GM10248 (cell line): ENCODE data around the gene CALML6.

Experiments
- CTCF ChIA-PET: fragments of 300-600 bp; sonication (Branson Sonifier 250); formaldehyde crosslinking; extraction: SDS; loops from one replicate; lab custom pipeline; 2021; ENCODE audit warnings: antibody characterized with exemption; lab: Yijun Ruan, JAX
- POLR2A ChIA-PET: fragments of 350-650 bp; sonication (Branson Sonifier 250); formaldehyde crosslinking; extraction: SDS; loops from one replicate; lab custom pipeline; 2020; ENCODE audit warnings: antibody characterized with exemption; lab: Yijun Ruan, JAX
- DNase-seq: peaks from one replicate; pipeline ENCODE4 v3.0.0; 2012; ENCODE audit errors: extremely low spot score
- CTCF ChIP-seq: IDR thresholded peaks from 2 replicates; pipeline ENCODE4 v1.5.1; 2012; ENCODE audit warnings: mild to moderate bottlenecking, low read depth; ENCODE audit errors: extremely low read depth, missing control alignments, control extremely low read depth

The CALML6 gene

GRCh38 chr1:1892079-1892762, 22.8 kb upstream of the CALML6 start:
- DNase-seq, result no peak
- ChIA-PET CTCF (interaction anchor here (0.8 to 1.4 kb wide), 3 partner anchors 8 to 112 kb away, joined by 3 to 4 read pairs (median 3); no protein-coding TSS in a partner anchor), POLR2A (interaction anchor here (1.0 kb wide), 1 partner anchor 9 kb away, joined by 4 read pairs; no protein-coding TSS in a partner anchor)
- TF ChIP-seq CTCF, result no peak

DNA sequence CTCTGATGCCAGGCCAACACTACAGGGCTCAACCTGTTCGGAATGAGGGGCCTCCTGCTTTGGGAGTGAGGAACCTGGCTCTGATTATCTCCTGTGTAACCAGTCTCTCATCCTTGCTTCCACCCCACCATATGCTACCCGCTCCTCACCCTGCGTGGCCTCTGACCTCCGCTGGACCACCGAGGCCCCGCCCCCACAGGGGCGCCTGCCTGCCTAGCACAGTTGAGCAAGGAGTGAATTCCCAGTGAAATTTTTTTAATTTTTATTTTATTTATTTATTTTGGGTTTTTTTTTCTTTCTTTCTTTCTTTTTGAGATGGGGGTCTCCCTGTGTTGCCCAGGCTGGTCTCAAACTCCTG, 22.3 kb upstream of the CALML6 start:
- CTCF ChIA-PET, result interaction anchor here (1.4 kb wide), 1 partner anchor 13 kb away, joined by 4 read pairs; no protein-coding TSS in a partner anchor
- TF ChIP-seq CTCF, result no peak
- POLR2A ChIA-PET, result no interaction called here
- no peak for DNase-seq

DNA sequence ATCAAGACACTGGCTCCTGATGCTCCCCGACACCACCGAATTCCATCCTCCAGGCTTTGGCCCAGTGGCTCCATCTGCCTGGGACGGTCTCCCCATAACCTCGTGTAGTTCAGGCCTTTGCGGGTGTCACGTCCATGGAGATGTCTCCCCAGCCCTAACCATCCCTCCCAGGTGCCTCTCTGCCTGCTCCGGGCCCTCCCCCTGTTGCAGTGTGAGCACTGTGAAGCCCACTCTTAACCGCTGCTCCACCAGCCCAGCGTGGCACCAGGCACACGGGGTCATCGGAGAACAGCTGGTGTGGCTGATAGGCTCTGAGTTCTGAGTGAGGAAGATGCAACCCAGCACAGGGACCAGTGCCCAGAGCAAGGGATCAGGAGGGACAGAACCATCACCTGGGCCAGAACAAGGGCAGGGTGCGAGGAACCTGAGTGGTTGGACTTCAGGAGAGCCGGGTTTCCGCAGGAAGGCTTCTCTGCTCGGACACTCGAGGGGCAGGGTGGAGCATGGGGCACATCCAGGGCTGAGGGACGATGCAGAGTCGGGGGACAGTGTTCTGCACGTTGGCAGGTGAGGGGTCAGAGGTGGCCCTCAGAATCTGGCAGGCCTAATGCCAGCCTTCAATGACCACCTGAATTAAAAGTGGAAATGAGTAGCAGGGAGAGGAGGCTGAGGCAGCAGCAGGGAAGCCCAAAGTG, 21.6 kb upstream of the CALML6 start:
- TF ChIP-seq CTCF, result no peak
- ChIA-PET CTCF (no interaction called here), POLR2A (no interaction called here)
- DNase-seq, result no peak

DNA sequence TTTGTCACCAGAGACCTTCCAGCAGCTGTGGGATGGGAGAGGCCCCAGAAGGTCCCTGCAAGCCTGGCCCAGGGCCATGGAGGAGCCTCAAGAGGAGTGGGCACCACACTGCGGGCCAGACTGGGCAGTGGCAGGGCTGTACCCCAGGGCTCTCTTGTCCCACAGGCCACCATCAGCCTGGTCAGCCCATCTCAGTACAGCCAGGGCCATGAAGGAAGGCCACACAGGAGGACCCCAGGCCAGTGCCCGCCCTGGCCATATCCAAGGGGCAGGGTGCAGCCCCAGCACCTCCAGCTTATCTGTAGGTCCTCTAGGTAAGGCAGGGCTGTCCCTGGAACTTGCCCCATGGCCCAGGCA, 21.1 kb upstream of the CALML6 start:
- POLR2A ChIA-PET, result no interaction called here

GRCh38 chr1:1894354-1895059, 20.6 kb upstream of the CALML6 start:
- no peak for DNase-seq
- ChIA-PET POLR2A (no interaction called here), CTCF (interaction anchor here (6.4 kb wide), 1 partner anchor 13 kb away, joined by 72 read pairs; no protein-coding TSS in a partner anchor)
- no peak for TF ChIP-seq CTCF

More for the DNA sequence above, 21.1 kb upstream of the CALML6 start:
- CTCF ChIA-PET, result no interaction called here
- no peak for TF ChIP-seq CTCF
- DNase-seq, result no peak

- POLR2A ChIA-PET, result no interaction called here
Observed at GRCh38 chr1:1895060-1895418, 20.0 kb upstream of the CALML6 start.

More at GRCh38 chr1:1895060-1895418, 20.0 kb upstream of the CALML6 start:
- CTCF ChIA-PET, result interaction anchor here (6.4 kb wide), 1 partner anchor 13 kb away, joined by 72 read pairs; no protein-coding TSS in a partner anchor
- DNase-seq, result no peak
- no peak for TF ChIP-seq CTCF
